Esophagus muscularis mucosa (tissue), 4 donors: ENCODE results near the gene BHLHE41.

Experiments
- EP300 ChIP-seq: sonication (generic); formaldehyde crosslinking; IDR thresholded peaks from one replicate; pipeline ENCODE4 v1.6.1; 2017; ENCODE audit warnings: antibody characterized with exemption
- POLR2A ChIP-seq: fragments of 450-650 bp; IDR thresholded peaks from one replicate; pipeline ENCODE4 v1.6.1; 2017; ENCODE audit warnings: antibody characterized with exemption, moderate library complexity, mild to moderate bottlenecking, low read depth
- POLR2AphosphoS5 ChIP-seq, 2 donors: sonication (generic); formaldehyde crosslinking; IDR thresholded peaks; one replicate each; pipeline ENCODE4 v1.6.1; 2017; ENCODE audit warnings: antibody characterized with exemption in 2 of 2
- TF ChIP-seq, protein P1 (sequence below), 3 experiments: fragments of 200-600 bp in 2 of 3; fragments of 450-650 bp in 1 of 3; sonication (generic) in 2 of 3; IDR thresholded peaks; one replicate each; pipeline ENCODE4 v1.5.1; 2017 to 2019; ENCODE audit warnings: antibody characterized with exemption in 3 of 3, mild to moderate bottlenecking in 2 of 3, moderate library complexity in 1 of 3

DNA sequence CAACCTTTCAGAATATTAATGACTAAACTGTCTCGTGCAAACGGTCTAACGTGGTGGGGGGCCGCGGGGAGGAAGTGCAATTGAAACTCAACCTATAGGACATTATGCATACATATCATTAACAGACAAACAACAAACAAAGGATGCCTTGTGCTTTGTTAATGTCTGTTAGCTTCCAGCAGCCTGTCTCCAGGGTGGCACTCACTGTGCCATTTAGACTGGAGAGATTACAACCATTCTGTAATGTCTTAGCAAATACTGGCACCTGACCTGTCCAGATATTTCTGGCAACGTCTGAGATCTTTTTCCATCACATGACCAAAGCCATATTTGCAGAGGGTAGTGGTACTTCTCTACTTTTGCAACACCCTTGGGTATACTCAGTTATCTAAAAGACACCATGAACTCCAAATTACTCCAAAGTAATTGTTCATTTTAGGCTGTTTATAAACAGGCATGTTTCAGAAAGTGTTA is 11.6 kb downstream of the BHLHE41 start:
- TF ChIP-seq POLR2A = no peak
- TF ChIP-seq, protein P1, sequence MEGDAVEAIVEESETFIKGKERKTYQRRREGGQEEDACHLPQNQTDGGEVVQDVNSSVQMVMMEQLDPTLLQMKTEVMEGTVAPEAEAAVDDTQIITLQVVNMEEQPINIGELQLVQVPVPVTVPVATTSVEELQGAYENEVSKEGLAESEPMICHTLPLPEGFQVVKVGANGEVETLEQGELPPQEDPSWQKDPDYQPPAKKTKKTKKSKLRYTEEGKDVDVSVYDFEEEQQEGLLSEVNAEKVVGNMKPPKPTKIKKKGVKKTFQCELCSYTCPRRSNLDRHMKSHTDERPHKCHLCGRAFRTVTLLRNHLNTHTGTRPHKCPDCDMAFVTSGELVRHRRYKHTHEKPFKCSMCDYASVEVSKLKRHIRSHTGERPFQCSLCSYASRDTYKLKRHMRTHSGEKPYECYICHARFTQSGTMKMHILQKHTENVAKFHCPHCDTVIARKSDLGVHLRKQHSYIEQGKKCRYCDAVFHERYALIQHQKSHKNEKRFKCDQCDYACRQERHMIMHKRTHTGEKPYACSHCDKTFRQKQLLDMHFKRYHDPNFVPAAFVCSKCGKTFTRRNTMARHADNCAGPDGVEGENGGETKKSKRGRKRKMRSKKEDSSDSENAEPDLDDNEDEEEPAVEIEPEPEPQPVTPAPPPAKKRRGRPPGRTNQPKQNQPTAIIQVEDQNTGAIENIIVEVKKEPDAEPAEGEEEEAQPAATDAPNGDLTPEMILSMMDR (IDR thresholded peaks at IDR 0.05) = no peak
- TF ChIP-seq POLR2AphosphoS5 (IDR thresholded peaks at IDR 0.05) = peak; percentile 42 to 46
- TF ChIP-seq EP300 = no peak
